Stimulated activated CD4-positive, alpha-beta T cell treated with anti-CD3 and anti-CD28 coated beads, TNF-alpha, amount 100 ng/mL, for 4 hours (primary cell): Measurements from ENCODE around the gene SPAM1.
"Not testable (repeated sequence)": the region's sequence is repeated elsewhere in the genome, so short reads cannot be mapped to it uniquely, and the experiment has no call there.

Experiments used
- DNase-seq, 3 experiments: peaks; one replicate each; pipeline ENCODE4 v3.0.0-alpha.2; 2020; ENCODE audit warnings: low read depth in 3 of 3

SPAM1 gene

GRCh38 chr7:123924941-123925340 is at the start of gene SPAM1:
Gene SPAM1, plus strand, starts transcription at chr7:123925241. Its CDS starts 28,330 bp downstream, at chr7:123953571.
- DNase-seq, result no peak

- no peak for DNase-seq
These were observed 48.3 kb upstream of the SPAM1 start for GRCh38 chr7:123876557-123877256.

- no peak for DNase-seq
These were observed 45.4 kb upstream of the SPAM1 start for GRCh38 chr7:123879628-123880027.

- no peak for DNase-seq
These were observed 43.7 kb upstream of the SPAM1 start for GRCh38 chr7:123881300-123881699.

DNA sequence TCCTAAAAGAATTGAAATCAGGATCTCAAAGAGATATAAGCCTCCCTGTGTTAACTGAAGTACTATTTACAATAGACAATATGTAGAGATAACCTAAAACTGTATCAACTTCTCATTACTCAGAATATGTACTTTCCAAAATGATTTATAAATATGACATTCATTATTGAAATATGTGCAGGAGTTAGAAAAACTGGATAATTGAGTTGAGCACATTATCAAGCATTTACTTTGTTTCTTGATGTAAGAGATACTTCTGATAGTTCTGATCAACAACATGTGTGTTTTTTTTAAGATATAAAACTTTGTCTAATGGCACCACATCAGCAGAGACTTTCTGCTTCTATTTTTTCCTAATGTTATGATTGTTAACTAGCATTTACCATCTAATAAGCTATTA is 41.9 kb upstream of the SPAM1 start:
- no peak for DNase-seq

DNA sequence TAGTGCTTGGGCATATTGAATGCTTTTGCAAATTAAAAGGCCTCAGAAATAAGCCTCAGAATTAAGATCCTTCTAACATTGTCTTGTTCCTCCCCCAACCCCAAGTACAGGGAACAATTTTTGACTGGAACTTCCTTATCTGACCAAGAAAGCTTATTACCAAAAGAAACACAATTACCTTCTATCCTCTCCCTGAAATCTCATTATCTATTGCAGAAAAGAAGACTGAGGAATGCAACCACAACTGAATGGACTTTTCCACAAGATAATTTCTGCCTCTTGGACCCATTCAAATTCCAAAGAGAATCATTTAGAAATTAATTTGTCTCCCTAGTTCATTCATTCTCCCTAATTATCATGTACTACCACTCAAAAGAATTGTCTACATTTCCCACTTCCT is 36.8 kb upstream of the SPAM1 start:
- DNase-seq, result no peak

DNA sequence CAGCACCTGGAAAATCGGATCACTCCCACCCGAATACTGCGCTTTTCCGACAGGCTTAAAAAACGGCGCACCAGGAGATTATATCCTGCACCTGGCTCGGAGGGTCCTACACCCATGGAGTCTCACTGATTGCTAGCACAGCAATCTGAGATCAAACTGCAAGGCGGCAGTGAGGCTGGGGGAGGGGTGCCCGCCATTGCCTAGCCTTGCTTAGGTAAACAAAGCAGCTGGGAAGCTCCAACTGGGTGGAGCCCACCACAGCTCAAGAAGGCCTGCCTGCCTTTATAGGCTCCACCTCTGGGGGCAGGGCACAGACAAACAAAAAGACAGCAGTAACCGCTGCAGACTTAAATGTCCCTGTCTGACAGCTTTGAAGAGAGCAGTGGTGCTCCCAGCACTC is 30.3 kb upstream of the SPAM1 start:
- DNase-seq, result not testable (repeated sequence)

GRCh38 chr7:123901101-123901500 is 23.9 kb upstream of the SPAM1 start:
- no peak for DNase-seq

- no peak for DNase-seq
These were observed 19.3 kb upstream of the SPAM1 start for GRCh38 chr7:123905714-123906113.

GRCh38 chr7:123916240-123916724 is 8.8 kb upstream of the SPAM1 start:
- DNase-seq, result no peak

GRCh38 chr7:123917878-123918277 is 7.2 kb upstream of the SPAM1 start:
- no peak for DNase-seq

DNA sequence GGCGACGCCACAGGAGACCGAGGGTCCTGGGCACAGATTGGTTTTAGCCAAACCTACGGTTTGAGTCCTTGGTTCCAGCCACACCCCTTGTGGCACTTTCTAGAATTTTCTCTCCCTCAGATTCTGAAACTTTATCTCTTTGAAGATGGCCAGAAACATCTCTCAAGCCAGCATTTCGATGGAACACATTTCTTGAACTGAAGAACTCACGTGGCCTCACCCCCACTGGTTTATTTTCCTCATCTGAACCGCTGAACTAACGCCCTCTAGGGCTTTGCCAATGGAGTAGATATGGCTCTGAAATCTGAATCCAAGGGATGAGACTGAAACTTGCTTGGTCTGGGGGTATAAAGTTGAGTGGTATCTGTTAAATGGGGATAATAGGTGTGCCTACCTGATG is 6.7 kb upstream of the SPAM1 start:
- no peak for DNase-seq

DNA sequence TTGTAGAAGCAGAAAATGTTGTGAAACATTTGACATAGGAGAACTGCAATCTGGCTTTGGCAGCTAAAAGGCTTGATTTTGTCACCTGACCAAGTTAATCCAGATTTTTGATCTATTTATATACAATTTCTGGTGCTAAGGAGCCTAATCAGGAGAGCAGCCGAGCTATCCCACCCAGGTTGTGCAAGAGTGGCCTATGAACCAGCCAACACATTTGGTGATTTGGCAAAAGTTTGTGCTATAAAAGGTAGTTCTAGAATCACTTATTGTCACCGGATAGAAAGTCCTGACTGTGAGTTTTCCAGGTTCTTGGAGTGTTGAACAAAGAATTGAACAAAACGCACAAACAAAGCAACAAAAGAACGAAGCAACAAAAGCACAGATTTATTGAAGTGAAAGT is 1.4 kb upstream of the SPAM1 start:
- no peak for DNase-seq

GRCh38 chr7:123929107-123929506 is 4.1 kb downstream of the SPAM1 start:
- DNase-seq, result no peak

DNA sequence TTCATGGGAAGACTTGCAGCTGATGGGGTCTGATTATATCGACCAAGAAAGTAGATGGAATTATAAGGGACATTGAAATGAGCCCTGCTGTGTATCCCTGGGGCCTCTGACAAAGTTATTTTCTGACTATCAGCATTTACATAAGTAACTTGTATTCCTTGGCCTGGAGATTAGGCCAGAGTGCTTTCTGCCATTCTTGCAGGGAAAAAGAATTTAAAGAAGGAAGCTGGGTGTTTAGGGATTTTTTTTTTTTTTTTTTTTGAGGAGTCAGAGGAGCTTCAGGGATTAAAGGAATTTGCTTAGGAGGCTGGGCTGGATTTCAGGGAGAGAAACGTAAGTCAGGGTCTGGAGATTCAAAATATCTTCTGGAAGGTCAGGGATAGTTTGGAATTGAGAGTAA is 4.6 kb downstream of the SPAM1 start:
- DNase-seq, result no peak

- no peak for DNase-seq
These were observed 10.7 kb downstream of the SPAM1 start for GRCh38 chr7:123935436-123936381.

DNA sequence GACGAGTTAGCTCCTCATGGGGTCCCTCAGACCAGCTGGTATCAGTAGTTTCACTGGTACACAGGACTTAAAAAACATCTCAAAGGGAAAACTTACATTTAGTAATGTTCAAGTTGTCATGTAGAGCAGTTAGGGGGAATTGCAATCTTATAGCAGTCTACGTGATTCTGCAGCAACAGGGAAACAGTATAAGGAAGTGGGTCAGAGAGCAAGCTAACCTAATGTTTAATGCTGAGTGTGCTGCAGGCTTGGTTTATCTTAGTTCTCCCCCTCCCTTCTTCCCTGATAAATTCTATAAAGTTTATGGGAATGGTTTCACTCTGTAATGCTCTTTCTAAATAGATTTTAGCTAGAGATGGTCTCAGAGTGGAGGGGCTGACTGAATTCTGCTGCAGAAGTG is 11.3 kb downstream of the SPAM1 start:
- no peak for DNase-seq

DNA sequence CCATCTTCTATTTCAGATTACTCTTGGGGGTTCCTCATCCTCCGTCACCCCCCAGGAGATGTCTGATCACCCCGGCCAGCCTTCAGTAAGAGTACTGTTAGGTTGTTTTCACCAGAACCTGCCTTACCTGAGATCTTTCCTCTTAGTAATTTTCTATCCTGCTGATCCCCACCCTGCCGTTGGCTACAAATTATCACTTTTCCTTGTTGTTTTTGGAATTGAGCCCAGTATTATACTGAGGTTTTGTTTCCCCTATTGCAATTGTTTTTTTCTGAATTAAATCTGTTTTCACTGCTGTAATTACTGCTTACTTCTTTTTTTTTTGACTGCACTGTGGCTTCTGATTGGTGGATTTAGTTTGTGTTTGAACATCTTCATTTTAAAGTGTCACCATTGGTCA is 14.7 kb downstream of the SPAM1 start:
- DNase-seq, result no peak

DNA sequence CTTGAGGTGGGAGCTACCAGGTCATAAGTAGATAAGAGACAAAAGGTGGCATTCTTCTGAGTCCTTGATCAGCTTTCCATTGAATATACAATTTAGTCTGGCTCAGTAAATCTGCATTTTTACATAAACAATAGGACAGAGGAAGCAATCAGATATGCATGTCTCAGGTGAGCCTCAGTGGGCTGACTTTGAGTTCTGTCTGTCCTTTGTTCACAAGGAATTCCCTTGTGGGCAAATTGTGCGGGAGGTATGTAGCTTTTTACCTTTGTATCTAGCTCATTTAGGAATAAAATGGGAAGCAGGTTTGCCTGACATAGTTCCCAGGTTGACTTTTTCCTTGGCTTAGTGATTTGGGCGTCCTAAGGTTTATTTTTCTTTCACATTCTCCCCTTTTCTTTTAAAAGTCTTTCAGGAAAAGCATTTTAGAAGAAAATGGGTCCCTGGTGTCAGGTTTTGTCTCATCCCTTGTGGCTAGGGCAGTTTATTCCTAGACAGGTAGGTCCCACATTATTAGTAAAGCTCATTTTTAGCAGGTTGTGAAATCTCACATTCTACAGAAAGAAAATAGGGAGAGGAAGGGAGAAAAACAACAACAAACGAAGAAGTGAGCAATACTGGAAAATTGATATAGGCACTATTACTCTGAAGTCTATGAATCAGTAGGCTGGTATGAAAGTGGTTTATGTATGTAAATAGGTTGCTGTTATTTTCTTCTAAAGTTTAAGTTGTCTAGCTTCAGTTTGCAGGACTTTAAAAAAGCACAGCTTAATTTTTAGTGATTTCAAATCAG is 16.5 kb downstream of the SPAM1 start:
- no peak for DNase-seq

- no peak for DNase-seq
These were observed 19.4 kb downstream of the SPAM1 start for GRCh38 chr7:123944395-123944794.

- DNase-seq, result no peak
These were observed 20.9 kb downstream of the SPAM1 start for GRCh38 chr7:123945938-123946337.

GRCh38 chr7:123948136-123948535 is 23.1 kb downstream of the SPAM1 start:
- DNase-seq, result no peak
